ENCODE data around the gene IL19. TPM values are rescaled to one million over a fixed set of nuclear protein-coding genes. Genes with fewer than 3 reads are reported as not detected.

Gene IL19
- total RNA-seq, 1 donor from 2014 or later = not detected

DNA sequence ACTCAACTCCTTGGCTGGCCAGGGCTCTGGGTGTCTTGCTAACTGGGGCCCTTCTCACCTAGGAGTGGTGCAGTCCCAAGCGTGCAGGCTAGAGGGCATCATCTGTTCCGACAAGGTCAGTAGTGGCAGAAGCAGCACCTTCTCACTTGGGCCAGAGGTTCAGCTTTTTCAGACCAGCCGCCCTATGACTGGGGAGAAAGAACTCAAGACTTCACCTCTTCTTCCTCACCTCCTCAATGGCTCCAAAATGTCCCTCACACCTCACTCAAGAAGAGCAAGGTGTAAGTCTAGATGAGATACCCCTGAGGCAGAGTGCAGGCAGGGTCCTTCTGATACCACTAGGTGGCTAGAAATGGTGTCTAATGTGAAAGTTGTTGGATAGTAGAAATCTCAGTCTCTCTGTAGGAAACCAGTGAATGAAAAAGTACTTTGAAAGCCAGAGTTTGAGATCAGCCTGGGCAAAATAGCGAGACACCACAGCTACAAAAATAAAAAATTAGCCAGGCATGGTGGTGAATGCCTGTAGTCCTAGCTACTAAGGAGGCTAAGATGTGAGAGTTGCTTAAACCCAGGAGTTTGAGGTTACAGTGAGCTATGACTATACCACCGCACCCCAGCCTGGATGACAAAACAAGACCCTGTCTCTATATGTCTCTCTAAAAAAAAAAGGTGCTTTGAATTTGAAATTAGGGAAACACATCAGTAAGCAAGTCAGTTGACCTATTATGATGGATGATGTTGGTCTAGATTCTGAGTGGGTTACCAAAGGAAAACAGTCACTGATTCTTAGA is 86.3 kb downstream of the IL19 start:
- Mint-ChIP-seq H3K27me3 (ENCODE audit: low read depth) (peaks cover 46% of the 10 kb centered on the region), H3K4me1 (no peaks in the 10 kb centered on the region), H3K36me3 (ENCODE audit: low read depth) (peaks cover 6% of the 10 kb centered on the region), H3K9me3 (peaks cover 18% of the 10 kb centered on the region), H3K4me3 (no peak overlapping the region), H3K27ac (ENCODE audit: unreplicated experiment) (no peak overlapping the region)
- TF ChIP-seq, protein P1, sequence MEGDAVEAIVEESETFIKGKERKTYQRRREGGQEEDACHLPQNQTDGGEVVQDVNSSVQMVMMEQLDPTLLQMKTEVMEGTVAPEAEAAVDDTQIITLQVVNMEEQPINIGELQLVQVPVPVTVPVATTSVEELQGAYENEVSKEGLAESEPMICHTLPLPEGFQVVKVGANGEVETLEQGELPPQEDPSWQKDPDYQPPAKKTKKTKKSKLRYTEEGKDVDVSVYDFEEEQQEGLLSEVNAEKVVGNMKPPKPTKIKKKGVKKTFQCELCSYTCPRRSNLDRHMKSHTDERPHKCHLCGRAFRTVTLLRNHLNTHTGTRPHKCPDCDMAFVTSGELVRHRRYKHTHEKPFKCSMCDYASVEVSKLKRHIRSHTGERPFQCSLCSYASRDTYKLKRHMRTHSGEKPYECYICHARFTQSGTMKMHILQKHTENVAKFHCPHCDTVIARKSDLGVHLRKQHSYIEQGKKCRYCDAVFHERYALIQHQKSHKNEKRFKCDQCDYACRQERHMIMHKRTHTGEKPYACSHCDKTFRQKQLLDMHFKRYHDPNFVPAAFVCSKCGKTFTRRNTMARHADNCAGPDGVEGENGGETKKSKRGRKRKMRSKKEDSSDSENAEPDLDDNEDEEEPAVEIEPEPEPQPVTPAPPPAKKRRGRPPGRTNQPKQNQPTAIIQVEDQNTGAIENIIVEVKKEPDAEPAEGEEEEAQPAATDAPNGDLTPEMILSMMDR (conservative IDR thresholded peaks at IDR 0.05) = peak; percentile 33
- DNase-seq (ENCODE audit: low read depth, low spot score) = no peak

GRCh38 chr1:206859082-206859521 is 88.5 kb downstream of the IL19 start:
- H3K9me3 Mint-ChIP-seq = peaks cover 3% of the 10 kb centered on the region

GRCh38 chr1:206860165-206860564 is 89.6 kb downstream of the IL19 start:
- H3K4me3 Mint-ChIP-seq = no peak overlapping the region
- no peak for DNase-seq (ENCODE audit: low read depth, low spot score)
- H3K27me3 Mint-ChIP-seq (ENCODE audit: low read depth) = peaks cover 56% of the 10 kb centered on the region
- no peaks in the 10 kb centered on the region for H3K9me3 Mint-ChIP-seq
- TF ChIP-seq, protein P1 (conservative IDR thresholded peaks at IDR 0.05) = no peak
- no peak overlapping the region for H3K27ac Mint-ChIP-seq (ENCODE audit: unreplicated experiment)
- H3K4me1 Mint-ChIP-seq = no peaks in the 10 kb centered on the region
- H3K36me3 Mint-ChIP-seq (ENCODE audit: low read depth) = no peaks in the 10 kb centered on the region

More at GRCh38 chr1:206859082-206859521, 88.5 kb downstream of the IL19 start:
- no peak overlapping the region for H3K27ac Mint-ChIP-seq (ENCODE audit: unreplicated experiment)
- H3K4me3 Mint-ChIP-seq = no peak overlapping the region
- TF ChIP-seq, protein P1 (conservative IDR thresholded peaks at IDR 0.05) = no peak
- DNase-seq (ENCODE audit: low read depth, low spot score) = no peak
- no peaks in the 10 kb centered on the region for H3K36me3 Mint-ChIP-seq (ENCODE audit: low read depth)
- peaks cover 55% of the 10 kb centered on the region for H3K27me3 Mint-ChIP-seq (ENCODE audit: low read depth)
- H3K4me1 Mint-ChIP-seq = no peaks in the 10 kb centered on the region

DNA sequence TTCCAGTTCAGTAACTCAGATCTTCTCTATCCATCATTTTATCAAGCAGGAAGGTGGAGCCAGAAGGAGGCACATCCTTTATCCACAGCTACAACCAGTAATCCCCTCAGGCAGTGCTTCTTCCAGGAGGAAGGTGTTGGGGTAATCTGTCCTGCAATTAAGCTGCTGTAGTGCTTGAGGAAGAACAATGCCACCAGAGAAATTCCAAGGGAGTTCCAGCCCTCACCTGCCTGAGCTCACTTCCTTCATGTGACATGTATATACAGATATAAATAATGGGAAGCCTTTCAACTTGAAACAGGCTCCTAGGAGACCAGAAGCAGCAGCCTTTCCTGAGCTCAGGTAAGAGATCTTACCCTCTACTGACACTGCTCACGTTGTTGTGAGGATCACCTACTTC is 92.7 kb downstream of the IL19 start:
- no peaks in the 10 kb centered on the region for H3K9me3 Mint-ChIP-seq
- no peaks in the 10 kb centered on the region for H3K4me1 Mint-ChIP-seq
- peaks cover 74% of the 10 kb centered on the region for H3K27me3 Mint-ChIP-seq (ENCODE audit: low read depth)
- H3K4me3 Mint-ChIP-seq = no peak overlapping the region
- H3K36me3 Mint-ChIP-seq (ENCODE audit: low read depth) = no peaks in the 10 kb centered on the region
- no peak for DNase-seq (ENCODE audit: low read depth, low spot score)
- TF ChIP-seq, protein P1 (conservative IDR thresholded peaks at IDR 0.05) = no peak
- H3K27ac Mint-ChIP-seq (ENCODE audit: unreplicated experiment) = no peak overlapping the region

DNA sequence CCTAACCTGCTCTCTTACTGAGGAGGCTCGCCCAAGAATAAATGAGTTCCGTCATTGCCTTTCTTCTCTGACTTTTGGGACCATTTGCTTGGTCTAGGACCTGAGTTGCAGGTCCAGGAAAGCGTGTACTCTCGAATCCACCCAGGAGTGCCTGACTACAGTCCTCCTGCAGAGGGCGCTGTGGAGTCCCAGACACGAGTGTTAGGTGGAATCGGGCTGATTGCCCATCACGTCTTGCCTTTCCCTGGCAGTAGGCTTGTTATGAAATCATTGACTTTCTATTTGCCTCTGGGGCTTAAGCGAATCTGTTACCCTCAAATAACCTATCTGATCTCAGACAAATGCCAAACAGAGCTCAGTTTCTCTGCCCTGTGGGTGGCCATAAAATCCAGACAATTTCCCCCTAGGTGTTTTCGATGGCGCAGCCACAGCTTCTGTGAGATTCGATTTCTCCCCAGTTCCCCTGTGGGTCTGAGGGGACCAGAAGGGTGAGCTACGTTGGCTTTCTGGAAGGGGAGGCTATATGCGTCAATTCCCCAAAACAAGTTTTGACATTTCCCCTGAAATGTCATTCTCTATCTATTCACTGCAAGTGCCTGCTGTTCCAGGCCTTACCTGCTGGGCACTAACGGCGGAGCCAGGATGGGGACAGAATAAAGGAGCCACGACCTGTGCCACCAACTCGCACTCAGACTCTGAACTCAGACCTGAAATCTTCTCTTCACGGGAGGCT is 94.5 kb downstream of the IL19 start, which contains the start of gene IL20:
Gene IL20 (plus strand): TSS at position 685 of the 733 bp plus-strand sequence. CDS start 230 bp downstream, outside the sequence.
- Mint-ChIP-seq H3K27ac (ENCODE audit: unreplicated experiment) (no peak within 1 kb of the TSS), H3K4me3 (no peak within 1 kb of the TSS)
- TF ChIP-seq, protein P1 (conservative IDR thresholded peaks at IDR 0.05) = peak; percentile 70

More for the DNA sequence above, 94.5 kb downstream of the IL19 start, which contains the start of gene IL20:
- no peaks in the 10 kb centered on the region for H3K4me1 Mint-ChIP-seq
- DNase-seq (ENCODE audit: low read depth, low spot score) = peak; percentile 61
- peaks cover 80% of the 10 kb centered on the region for H3K27me3 Mint-ChIP-seq (ENCODE audit: low read depth)
- H3K9me3 Mint-ChIP-seq = no peaks in the 10 kb centered on the region
- no peaks in the 10 kb centered on the region for H3K36me3 Mint-ChIP-seq (ENCODE audit: low read depth)
